WTC11 (cell line): ENCODE results near the gene PLXND1.
"Not testable (repeated sequence)": the region's sequence is repeated elsewhere in the genome, so short reads cannot be mapped to it uniquely, and the experiment has no call there.

Source experiments
- CBFB ChIP-seq: sonication (generic); formaldehyde crosslinking; IDR thresholded peaks from 2 replicates; pipeline ENCODE4 v1.8.1; 2022; ENCODE audit warnings: mild to moderate bottlenecking, low read depth, missing genetic modification reagents
- EMX1 ChIP-seq: fragments of 250-450 bp; sonication (Bioruptor Pico); IDR thresholded peaks from 2 replicates; pipeline ENCODE4 v1.8.0; 2021; ENCODE audit warnings: mild to moderate bottlenecking
- GABPB1 ChIP-seq: sonication (generic); formaldehyde crosslinking; IDR thresholded peaks from 2 replicates; pipeline ENCODE4 v1.8.1; 2023; ENCODE audit warnings: mild to moderate bottlenecking, missing genetic modification reagents
- NR3C1 ChIP-seq: sonication (generic); formaldehyde crosslinking; conservative IDR thresholded peaks from 2 replicates; pipeline ENCODE4 v1.8.1; 2023; ENCODE audit warnings: low read depth, mild to moderate bottlenecking, missing genetic modification reagents
- TF ChIP-seq, protein P1 (sequence below): fragments of 200-600 bp; IDR thresholded peaks from 2 replicates; pipeline ENCODE4 v1.8.0; 2022; ENCODE audit warnings: antibody characterized with exemption
- TF ChIP-seq, protein P2 (sequence below): sonication (generic); formaldehyde crosslinking; IDR thresholded peaks from 2 replicates; pipeline ENCODE4 v1.8.1; 2022; ENCODE audit warnings: low read depth, missing genetic modification reagents, borderline replicate concordance
- TF ChIP-seq, protein P3 (sequence below): sonication (generic); formaldehyde crosslinking; IDR thresholded peaks from 2 replicates; pipeline ENCODE4 v1.8.1; 2022; ENCODE audit warnings: low read depth, mild to moderate bottlenecking, moderate library complexity, missing genetic modification reagents, borderline replicate concordance

DNA sequence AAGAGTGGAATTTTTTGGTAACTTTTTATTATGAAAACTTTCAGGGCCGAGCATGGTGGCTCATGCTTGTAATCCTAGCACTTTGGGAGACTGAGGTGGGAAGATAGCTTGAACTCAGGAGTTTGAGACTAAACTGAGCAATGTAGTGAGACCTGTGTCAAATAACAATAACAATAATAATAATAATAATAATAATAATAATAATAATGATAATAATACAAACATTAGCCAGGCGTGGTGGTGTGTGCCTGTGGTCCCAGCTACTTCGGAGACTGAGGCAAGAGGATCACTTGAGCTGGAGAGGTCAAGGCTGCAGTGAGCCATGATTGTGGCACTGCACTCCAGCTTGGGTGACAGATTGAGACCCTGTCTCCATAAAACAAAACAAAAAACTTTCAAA, 60.5 kb downstream of the PLXND1 start:
- not testable (repeated sequence) for TF ChIP-seq NR3C1 (CRISPR knock-in tag); GABPB1 (CRISPR knock-in tag); CBFB (CRISPR knock-in tag); EMX1
- TF ChIP-seq, protein P1, sequence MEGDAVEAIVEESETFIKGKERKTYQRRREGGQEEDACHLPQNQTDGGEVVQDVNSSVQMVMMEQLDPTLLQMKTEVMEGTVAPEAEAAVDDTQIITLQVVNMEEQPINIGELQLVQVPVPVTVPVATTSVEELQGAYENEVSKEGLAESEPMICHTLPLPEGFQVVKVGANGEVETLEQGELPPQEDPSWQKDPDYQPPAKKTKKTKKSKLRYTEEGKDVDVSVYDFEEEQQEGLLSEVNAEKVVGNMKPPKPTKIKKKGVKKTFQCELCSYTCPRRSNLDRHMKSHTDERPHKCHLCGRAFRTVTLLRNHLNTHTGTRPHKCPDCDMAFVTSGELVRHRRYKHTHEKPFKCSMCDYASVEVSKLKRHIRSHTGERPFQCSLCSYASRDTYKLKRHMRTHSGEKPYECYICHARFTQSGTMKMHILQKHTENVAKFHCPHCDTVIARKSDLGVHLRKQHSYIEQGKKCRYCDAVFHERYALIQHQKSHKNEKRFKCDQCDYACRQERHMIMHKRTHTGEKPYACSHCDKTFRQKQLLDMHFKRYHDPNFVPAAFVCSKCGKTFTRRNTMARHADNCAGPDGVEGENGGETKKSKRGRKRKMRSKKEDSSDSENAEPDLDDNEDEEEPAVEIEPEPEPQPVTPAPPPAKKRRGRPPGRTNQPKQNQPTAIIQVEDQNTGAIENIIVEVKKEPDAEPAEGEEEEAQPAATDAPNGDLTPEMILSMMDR: not testable (repeated sequence)
- TF ChIP-seq, protein P2, sequence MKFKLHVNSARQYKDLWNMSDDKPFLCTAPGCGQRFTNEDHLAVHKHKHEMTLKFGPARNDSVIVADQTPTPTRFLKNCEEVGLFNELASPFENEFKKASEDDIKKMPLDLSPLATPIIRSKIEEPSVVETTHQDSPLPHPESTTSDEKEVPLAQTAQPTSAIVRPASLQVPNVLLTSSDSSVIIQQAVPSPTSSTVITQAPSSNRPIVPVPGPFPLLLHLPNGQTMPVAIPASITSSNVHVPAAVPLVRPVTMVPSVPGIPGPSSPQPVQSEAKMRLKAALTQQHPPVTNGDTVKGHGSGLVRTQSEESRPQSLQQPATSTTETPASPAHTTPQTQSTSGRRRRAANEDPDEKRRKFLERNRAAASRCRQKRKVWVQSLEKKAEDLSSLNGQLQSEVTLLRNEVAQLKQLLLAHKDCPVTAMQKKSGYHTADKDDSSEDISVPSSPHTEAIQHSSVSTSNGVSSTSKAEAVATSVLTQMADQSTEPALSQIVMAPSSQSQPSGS: not testable (repeated sequence)
- TF ChIP-seq, protein P3, sequence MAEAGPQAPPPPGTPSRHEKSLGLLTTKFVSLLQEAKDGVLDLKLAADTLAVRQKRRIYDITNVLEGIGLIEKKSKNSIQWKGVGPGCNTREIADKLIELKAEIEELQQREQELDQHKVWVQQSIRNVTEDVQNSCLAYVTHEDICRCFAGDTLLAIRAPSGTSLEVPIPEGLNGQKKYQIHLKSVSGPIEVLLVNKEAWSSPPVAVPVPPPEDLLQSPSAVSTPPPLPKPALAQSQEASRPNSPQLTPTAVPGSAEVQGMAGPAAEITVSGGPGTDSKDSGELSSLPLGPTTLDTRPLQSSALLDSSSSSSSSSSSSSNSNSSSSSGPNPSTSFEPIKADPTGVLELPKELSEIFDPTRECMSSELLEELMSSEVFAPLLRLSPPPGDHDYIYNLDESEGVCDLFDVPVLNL: not testable (repeated sequence)
